ENCODE results near the gene ZNF598.

DNA sequence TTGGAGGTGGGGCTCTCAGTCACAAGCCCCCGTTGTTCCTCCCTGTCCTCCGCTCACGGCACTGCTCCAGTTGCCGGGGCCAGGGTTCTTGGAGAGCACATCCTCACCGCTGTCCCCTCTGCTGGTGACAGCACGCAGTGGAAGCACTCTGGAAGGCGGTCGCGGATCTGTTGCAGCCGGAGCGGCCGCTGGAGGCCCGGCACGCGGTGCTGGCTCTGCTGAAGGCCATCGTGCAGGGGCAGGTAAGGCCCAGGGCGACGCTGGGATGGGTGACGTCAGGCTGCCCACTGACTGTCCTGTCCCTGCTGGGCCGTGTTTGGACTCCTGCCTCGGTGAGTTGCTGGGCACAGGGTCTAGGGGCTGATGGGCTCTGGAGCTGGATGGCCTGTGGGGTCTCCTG, 43.6 kb upstream of the ZNF598 start:
- TF ChIP-seq, protein P1, sequence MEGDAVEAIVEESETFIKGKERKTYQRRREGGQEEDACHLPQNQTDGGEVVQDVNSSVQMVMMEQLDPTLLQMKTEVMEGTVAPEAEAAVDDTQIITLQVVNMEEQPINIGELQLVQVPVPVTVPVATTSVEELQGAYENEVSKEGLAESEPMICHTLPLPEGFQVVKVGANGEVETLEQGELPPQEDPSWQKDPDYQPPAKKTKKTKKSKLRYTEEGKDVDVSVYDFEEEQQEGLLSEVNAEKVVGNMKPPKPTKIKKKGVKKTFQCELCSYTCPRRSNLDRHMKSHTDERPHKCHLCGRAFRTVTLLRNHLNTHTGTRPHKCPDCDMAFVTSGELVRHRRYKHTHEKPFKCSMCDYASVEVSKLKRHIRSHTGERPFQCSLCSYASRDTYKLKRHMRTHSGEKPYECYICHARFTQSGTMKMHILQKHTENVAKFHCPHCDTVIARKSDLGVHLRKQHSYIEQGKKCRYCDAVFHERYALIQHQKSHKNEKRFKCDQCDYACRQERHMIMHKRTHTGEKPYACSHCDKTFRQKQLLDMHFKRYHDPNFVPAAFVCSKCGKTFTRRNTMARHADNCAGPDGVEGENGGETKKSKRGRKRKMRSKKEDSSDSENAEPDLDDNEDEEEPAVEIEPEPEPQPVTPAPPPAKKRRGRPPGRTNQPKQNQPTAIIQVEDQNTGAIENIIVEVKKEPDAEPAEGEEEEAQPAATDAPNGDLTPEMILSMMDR (IDR thresholded peaks at IDR 0.05): no peak
- no peak for TF ChIP-seq POLR2A (IDR thresholded peaks at IDR 0.05)
